ENCODE results near the gene SLX4IP. TPM values are rescaled to one million over a fixed set of nuclear protein-coding genes. Genes with fewer than 3 reads are reported as not detected.

The SLX4IP gene
- total and polyA plus RNA-seq, 2 donors (not counting 1 experiment from before 2014, with no cell fraction given) = 2.0 to 8.1 TPM

GRCh38 chr20:10659651-10660601, 224.8 kb downstream of the SLX4IP start:
- Mint-ChIP-seq H3K4me3 (no peak overlapping the region), H3K27ac (no peak overlapping the region), H3K9me3 (ENCODE audit: insufficient read depth) (no peaks in the 10 kb centered on the region), H3K27me3 (peaks cover 60% of the 10 kb centered on the region), H3K4me1 (no peaks in the 10 kb centered on the region)
- TF ChIP-seq CTCF (IDR thresholded peaks at IDR 0.05) (no peak), EZH2 (IDR thresholded peaks at IDR 0.05; ENCODE audit: borderline replicate concordance, insufficient read depth, low read depth, low read length, poor library complexity, severe bottlenecking) (no peak)
- intact Hi-C loops (cut with micrococcal nuclease) = no loop called here
- H3K4me2 ChIP-seq (replicated peaks; ENCODE audit: low read depth, low read length, poor library complexity, severe bottlenecking) = no peak overlapping the region
- no peak overlapping the region for H3K9ac ChIP-seq (ENCODE audit: low read length)
- no peak overlapping the region for H3K27ac ChIP-seq (ENCODE audit: low read length in 2 of 2)
- no peaks in the 10 kb centered on the region for H3K4me1 ChIP-seq (ENCODE audit: control insufficient read depth in 2 of 2, insufficient read depth in 2 of 2, low read length in 2 of 2)
- no peak overlapping the region for H3K4me3 ChIP-seq (ENCODE audit: control extremely low read depth in 1 of 5, extremely low read depth in 1 of 5, insufficient read depth in 1 of 5, low read depth in 2 of 5, low read length in 4 of 5)
- no peak overlapping the region for H2AFZ ChIP-seq (ENCODE audit: insufficient read depth, low read depth, low read length, poor library complexity, severe bottlenecking)
- no peaks in the 10 kb centered on the region for H4K20me1 ChIP-seq (ENCODE audit: control insufficient read depth, insufficient read depth, low read length, poor library complexity, severe bottlenecking)
- no peaks in the 10 kb centered on the region for H3K79me2 ChIP-seq (ENCODE audit: control insufficient read depth, insufficient read depth, low read length)
- no peak for ATAC-seq (ENCODE audit: low read depth)
- no peaks in the 10 kb centered on the region for H3K36me3 ChIP-seq (replicated peaks in 1 of 2; ENCODE audit: control extremely low read depth in 1 of 2, control insufficient read depth in 1 of 2, extremely low read depth in 1 of 2, insufficient read depth in 2 of 2, low read length in 1 of 2)
- peaks cover 0 to 4% (median 0%) of the 10 kb centered on the region in 3 donors for H3K9me3 ChIP-seq (ENCODE audit: control extremely low read depth in 1 of 3, control insufficient read depth in 2 of 3, insufficient read depth in 1 of 3, low read length in 2 of 3)
- peaks cover 0 to 17% (median 4%) of the 10 kb centered on the region in 4 experiments for H3K27me3 ChIP-seq (replicated peaks in 1 of 4; ENCODE audit: control extremely low read depth in 1 of 4, control insufficient read depth in 3 of 4, insufficient read depth in 4 of 4, low read length in 3 of 4)
- ChIA-PET CTCF (no interaction called here), POLR2A (no interaction called here)
- no peak for DNase-seq
- WGBS (ENCODE audit: insufficient coverage) = 89% methylated on average over 8 of the region's 12 CpGs

- H3K27me3 ChIP-seq (replicated peaks in 1 of 4; ENCODE audit: control extremely low read depth in 1 of 4, control insufficient read depth in 3 of 4, insufficient read depth in 4 of 4, low read length in 3 of 4) = peaks cover 0 to 17% (median 3%) of the 10 kb centered on the region in 4 experiments
- intact Hi-C loops (cut with micrococcal nuclease) = no loop called here
- no peak overlapping the region for H3K4me2 ChIP-seq (replicated peaks; ENCODE audit: low read depth, low read length, poor library complexity, severe bottlenecking)
- H4K20me1 ChIP-seq (ENCODE audit: control insufficient read depth, insufficient read depth, low read length, poor library complexity, severe bottlenecking) = no peaks in the 10 kb centered on the region
- CTCF ChIA-PET = no interaction called here
- no peaks in the 10 kb centered on the region for H3K4me1 ChIP-seq (ENCODE audit: control insufficient read depth in 2 of 2, insufficient read depth in 2 of 2, low read length in 2 of 2)
- Mint-ChIP-seq H3K27ac (no peak overlapping the region), H3K4me3 (no peak overlapping the region), H3K27me3 (peaks cover 58% of the 10 kb centered on the region), H3K9me3 (ENCODE audit: insufficient read depth) (no peaks in the 10 kb centered on the region), H3K4me1 (no peaks in the 10 kb centered on the region)
- ATAC-seq (ENCODE audit: low read depth) (no peak), DNase-seq (no peak)
- 88% methylated on average over 8 of the region's 11 CpGs for WGBS (ENCODE audit: insufficient coverage)
- no peaks in the 10 kb centered on the region for H3K36me3 ChIP-seq (replicated peaks in 1 of 2; ENCODE audit: control extremely low read depth in 1 of 2, control insufficient read depth in 1 of 2, extremely low read depth in 1 of 2, insufficient read depth in 2 of 2, low read length in 1 of 2)
- no peak overlapping the region for H3K27ac ChIP-seq (ENCODE audit: low read length in 2 of 2)
- H3K79me2 ChIP-seq (ENCODE audit: control insufficient read depth, insufficient read depth, low read length) = no peaks in the 10 kb centered on the region
- H2AFZ ChIP-seq (ENCODE audit: insufficient read depth, low read depth, low read length, poor library complexity, severe bottlenecking) = no peak overlapping the region
- TF ChIP-seq CTCF (IDR thresholded peaks at IDR 0.05) (no peak), EZH2 (IDR thresholded peaks at IDR 0.05; ENCODE audit: borderline replicate concordance, insufficient read depth, low read depth, low read length, poor library complexity, severe bottlenecking) (no peak)
- POLR2A ChIA-PET = no interaction called here
- peaks cover 0 to 4% (median 0%) of the 10 kb centered on the region in 3 donors for H3K9me3 ChIP-seq (ENCODE audit: control extremely low read depth in 1 of 3, control insufficient read depth in 2 of 3, insufficient read depth in 1 of 3, low read length in 2 of 3)
- no peak overlapping the region for H3K9ac ChIP-seq (ENCODE audit: low read length)
- H3K4me3 ChIP-seq (ENCODE audit: control extremely low read depth in 1 of 5, extremely low read depth in 1 of 5, insufficient read depth in 1 of 5, low read depth in 2 of 5, low read length in 4 of 5) = no peak overlapping the region
Measured at GRCh38 chr20:10660661-10661060, 225.6 kb downstream of the SLX4IP start.

Data from B cell (primary cell).